Central memory CD8-positive, alpha-beta T cell (primary cell): Measurements from ENCODE around the gene TAOK2.
A peak's percentile ranks its signal among the peaks of the same experiment; 100 is the strongest.

Experiments used
- ATAC-seq: fragments of 150-1000 bp; cut with Tn5 transposase; replicated peaks from 2 replicates; pipeline ENCODE4 v1.10.0; 2022; ENCODE audit warnings: mild to moderate bottlenecking, moderate FRiP score, moderate number of reproducible peaks; ENCODE audit not compliant: poor library complexity, severe bottlenecking; ENCODE audit errors: extremely low read depth
- DNase-seq, 2 donors: peaks; one replicate each; pipeline ENCODE4 v3.0.0; 2021; ENCODE audit warnings: low spot score in 2 of 2
- H3K27ac Mint-ChIP-seq: one replicate; pipeline ENCODE4 v1.8.0; 2022; ENCODE audit warnings: low read depth, mild to moderate bottlenecking, moderate library complexity, mixed read lengths
- H3K27me3 Mint-ChIP-seq: one replicate; pipeline ENCODE4 v1.8.0; 2022; ENCODE audit warnings: mixed read lengths
- H3K36me3 Mint-ChIP-seq: one replicate; pipeline ENCODE4 v1.8.0; 2022; ENCODE audit warnings: mild to moderate bottlenecking, moderate library complexity, mixed read lengths; ENCODE audit not compliant: insufficient read depth
- H3K4me1 Mint-ChIP-seq: one replicate; pipeline ENCODE4 v1.8.0; 2022; ENCODE audit warnings: mixed read lengths
- H3K4me3 Mint-ChIP-seq: one replicate; pipeline ENCODE4 v1.8.0; 2022; ENCODE audit warnings: mild to moderate bottlenecking, moderate library complexity, mixed read lengths
- H3K9me3 Mint-ChIP-seq: one replicate; pipeline ENCODE4 v1.8.0; 2022; ENCODE audit warnings: mixed read lengths

Gene TAOK2

DNA sequence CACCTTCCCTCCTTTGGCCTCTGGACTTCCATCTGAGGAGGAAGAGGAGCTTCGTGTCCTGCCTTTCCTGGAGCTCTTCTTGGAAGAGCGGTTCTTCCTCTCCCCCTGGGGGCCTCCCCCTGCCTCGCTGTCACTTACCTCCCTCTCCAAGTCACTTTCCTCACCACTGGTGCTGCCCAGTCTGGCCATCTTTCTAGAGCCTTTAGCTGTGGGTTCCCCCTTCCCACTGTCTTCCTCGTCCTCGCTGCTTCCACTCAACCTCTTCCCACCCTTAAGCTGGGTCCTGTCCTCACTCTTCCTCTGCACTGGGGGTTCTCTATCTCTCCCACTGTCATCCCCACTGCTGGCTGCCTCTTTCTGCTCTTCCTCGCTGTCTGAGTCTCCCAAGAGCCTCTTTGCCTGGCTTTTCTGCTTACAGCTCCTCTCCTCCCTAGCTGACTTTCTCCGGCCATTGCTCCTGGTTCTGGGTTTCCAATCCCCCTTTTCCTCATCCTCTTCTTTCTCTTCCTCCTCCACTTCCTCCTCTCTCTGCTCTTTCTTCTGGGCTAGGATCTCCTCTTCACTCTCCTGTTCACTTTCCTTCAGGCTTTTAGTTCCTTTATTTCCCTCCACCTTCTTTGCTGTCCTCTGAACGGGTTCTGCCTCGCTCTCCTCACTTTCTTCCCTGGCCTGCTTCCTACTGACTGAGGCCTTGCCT, 20.4 kb downstream of the TAOK2 start:
- H3K27ac Mint-ChIP-seq = no peak overlapping the region

DNA sequence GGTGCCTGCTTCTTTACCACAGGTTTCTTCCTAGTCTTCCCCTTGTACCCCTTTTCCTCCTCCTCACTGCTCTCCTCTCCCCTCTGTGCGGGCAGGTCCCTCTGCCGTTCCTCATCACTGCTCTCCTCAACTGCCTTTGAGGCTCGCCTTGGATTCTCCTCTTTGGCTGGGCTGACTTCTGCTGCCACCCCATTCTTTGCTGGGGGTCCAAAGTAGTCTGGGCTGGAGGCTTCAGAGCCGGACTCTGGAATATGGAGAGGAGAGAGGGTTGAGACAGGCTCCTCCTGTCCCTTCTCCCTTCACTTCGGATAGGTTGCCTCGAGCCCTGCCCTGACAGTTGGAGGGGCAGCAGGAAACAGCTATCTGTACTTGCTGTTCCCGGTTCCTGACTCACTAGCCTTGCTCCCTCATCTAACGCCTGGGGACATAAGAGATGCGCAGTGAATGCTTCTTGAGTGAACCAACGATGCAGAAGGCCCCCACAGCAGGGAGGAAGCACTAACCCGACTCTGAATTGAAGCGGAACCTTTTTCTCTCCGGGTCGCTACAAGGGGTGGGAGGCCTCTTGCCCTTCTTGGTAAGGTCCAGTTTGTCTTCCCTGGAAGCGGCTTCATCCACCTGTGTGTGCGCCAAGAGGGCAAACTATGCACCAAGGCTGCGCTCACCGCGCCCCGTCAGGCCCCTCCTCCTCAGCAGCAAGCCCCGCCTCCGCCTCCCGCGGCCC, 21.1 kb downstream of the TAOK2 start:
- H3K4me1 Mint-ChIP-seq = peaks cover 40% of the 10 kb centered on the region
- no peak for ATAC-seq
- DNase-seq = no peak

More for the DNA sequence above, 20.4 kb downstream of the TAOK2 start:
- H3K27me3 Mint-ChIP-seq = no peaks in the 10 kb centered on the region
- peaks cover 33% of the 10 kb centered on the region for H3K4me1 Mint-ChIP-seq
- H3K36me3 Mint-ChIP-seq = peaks cover 32% of the 10 kb centered on the region
- ATAC-seq (no peak), DNase-seq (no peak)
- no peaks in the 10 kb centered on the region for H3K9me3 Mint-ChIP-seq
- peak overlapping the region; percentile 99 for H3K4me3 Mint-ChIP-seq

DNA sequence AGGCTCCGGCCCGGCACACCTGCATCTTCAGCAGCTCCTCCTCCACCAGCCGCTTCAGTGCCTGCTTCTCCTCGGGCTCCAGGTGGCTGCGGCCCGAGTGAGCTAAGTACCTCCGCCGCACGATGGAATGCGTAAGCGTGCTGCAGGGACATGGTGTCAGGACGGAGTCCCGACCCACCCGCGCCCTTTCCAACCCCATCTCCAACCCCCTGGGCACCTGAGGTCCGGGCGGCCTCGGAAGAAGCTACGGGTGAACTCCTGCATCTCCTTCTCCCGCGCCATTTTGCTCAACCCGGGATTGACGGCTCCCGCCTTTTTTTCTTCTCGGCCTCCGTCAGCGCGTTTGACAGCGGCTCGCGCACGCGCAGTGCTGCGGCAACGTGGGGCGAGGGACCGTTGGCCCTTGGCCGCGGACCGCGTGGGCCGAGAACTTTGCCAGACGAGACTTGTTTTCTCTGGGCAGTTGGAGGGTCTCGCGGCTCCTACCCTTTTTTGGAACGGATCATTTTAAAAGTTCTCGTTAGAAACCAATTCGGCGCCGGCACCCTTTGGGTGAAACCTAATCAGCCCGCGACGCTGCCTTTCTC, 21.7 kb downstream of the TAOK2 start, which contains the start of gene HIRIP3:
Gene HIRIP3 (minus strand): TSS at position 294 of the 587 bp plus-strand sequence. CDS start 12 bp downstream, at position 282.
- H3K4me3 Mint-ChIP-seq = peak within 1 kb of the TSS; percentile 99
- DNase-seq (peak; percentile 75 to 77), ATAC-seq (peak; percentile 69)
- H3K9me3 Mint-ChIP-seq = no peaks in the 10 kb centered on the region
- peak within 1 kb of the TSS; percentile 96 for H3K27ac Mint-ChIP-seq
- H3K36me3 Mint-ChIP-seq = peaks cover 32% of the 10 kb centered on the region
- H3K27me3 Mint-ChIP-seq = no peaks in the 10 kb centered on the region
- H3K4me1 Mint-ChIP-seq = peaks cover 40% of the 10 kb centered on the region

More for the DNA sequence above, 21.1 kb downstream of the TAOK2 start:
- Mint-ChIP-seq H3K36me3 (peaks cover 30% of the 10 kb centered on the region), H3K27me3 (no peaks in the 10 kb centered on the region), H3K4me3 (peak overlapping the region; percentile 99), H3K27ac (peak overlapping the region; percentile 96), H3K9me3 (no peaks in the 10 kb centered on the region)

DNA sequence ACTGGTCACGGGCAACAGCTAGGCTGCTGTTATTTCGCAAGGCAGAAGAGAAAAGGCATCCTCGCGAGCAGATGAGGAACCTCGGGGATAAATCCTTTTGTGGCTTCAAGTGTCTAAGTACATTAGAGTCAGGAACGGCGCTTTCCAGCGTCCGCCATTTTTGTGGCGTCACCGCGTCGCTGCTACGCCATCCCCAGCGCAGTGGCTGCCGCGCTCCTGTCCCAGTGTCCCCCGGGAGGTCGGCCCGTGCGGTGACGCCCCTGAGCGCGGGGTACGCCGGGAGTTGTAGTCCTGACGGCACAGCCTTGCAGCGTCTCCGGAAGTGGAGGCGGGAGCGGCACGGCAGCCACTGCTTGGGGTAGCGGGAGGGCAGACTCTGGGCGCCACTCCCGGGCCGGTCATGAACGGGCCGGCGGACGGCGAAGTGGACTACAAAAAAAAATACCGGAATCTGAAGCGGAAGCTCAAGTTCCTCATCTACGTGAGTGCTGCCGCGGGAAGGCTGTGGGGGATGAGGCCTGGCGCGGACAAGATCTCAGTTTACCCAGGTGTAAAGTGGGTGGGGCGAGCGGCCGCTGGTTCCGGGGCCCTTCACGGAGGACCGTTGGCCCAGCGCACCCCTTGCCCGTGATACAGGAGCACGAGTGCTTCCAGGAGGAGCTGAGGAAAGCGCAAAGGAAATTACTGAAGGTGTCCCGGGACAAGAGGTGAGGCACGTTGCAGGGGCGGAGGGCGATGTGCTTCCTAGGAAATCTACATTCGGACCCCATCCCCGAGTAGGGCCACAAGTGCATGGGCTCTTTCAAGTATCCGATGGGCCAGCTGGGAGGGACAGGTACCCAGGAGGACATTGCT, 22.5 kb downstream of the TAOK2 start, which contains the start of gene INO80E:
Gene INO80E (plus strand): TSS at position 331 of the 855 bp plus-strand sequence. CDS start 70 bp downstream, at position 401.
- H3K27ac Mint-ChIP-seq = peak within 1 kb of the TSS; percentile 96
- no peaks in the 10 kb centered on the region for H3K9me3 Mint-ChIP-seq
- peak within 1 kb of the TSS; percentile 99 for H3K4me3 Mint-ChIP-seq
- ATAC-seq (peak; percentile 99), DNase-seq (peak; percentile 97 to 98)
- peaks cover 40% of the 10 kb centered on the region for H3K4me1 Mint-ChIP-seq
- H3K36me3 Mint-ChIP-seq = peaks cover 32% of the 10 kb centered on the region
- H3K27me3 Mint-ChIP-seq = no peaks in the 10 kb centered on the region

DNA sequence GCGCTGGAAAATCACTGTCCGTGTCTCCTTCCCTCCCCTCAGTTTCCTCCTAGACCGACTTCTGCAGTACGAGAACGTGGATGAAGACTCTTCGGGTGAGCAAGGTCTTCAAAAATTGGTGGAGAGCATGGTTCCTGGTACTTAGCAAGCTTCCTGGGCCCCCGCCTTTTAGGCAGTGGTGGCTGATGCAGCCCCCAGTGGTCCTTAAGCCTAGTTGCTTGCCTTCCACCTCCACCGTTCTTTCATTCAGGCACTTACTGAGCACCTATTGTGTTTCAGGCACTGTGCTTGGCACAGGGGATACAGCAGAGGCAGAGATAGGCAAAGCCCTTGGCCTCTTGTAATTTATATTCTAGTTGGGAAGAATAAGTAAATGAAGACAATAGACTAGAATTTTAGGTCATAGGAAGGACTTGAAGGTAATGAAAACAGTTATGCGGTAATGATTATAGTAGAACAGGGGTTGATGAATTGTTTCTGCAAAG, 23.1 kb downstream of the TAOK2 start:
- Mint-ChIP-seq H3K36me3 (peaks cover 31% of the 10 kb centered on the region), H3K4me3 (peak overlapping the region; percentile 99), H3K9me3 (no peaks in the 10 kb centered on the region), H3K4me1 (peaks cover 43% of the 10 kb centered on the region), H3K27ac (peak overlapping the region; percentile 96), H3K27me3 (no peaks in the 10 kb centered on the region)
- no peak for DNase-seq
- no peak for ATAC-seq

DNA sequence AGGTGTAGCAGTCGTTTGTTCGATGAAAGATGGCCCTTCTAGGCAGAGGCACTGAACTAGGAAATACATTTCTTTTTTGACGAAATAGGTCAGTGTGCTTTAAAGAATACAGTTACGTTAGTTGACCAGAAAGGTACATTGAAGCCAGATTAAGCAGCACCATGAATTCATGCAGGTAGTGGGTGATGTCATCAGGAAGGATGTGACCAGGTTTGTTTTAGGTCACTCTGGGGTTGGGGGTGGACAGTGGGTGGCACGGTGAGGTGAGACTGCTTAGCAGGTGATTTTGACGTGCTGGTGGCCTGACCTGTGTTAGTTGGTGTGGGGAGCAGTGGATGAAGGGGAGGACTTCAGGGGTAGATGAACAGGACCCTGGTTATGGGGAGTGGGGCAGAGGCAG, 25.9 kb downstream of the TAOK2 start:
- H3K27ac Mint-ChIP-seq = no peak overlapping the region
- ATAC-seq = no peak

DNA sequence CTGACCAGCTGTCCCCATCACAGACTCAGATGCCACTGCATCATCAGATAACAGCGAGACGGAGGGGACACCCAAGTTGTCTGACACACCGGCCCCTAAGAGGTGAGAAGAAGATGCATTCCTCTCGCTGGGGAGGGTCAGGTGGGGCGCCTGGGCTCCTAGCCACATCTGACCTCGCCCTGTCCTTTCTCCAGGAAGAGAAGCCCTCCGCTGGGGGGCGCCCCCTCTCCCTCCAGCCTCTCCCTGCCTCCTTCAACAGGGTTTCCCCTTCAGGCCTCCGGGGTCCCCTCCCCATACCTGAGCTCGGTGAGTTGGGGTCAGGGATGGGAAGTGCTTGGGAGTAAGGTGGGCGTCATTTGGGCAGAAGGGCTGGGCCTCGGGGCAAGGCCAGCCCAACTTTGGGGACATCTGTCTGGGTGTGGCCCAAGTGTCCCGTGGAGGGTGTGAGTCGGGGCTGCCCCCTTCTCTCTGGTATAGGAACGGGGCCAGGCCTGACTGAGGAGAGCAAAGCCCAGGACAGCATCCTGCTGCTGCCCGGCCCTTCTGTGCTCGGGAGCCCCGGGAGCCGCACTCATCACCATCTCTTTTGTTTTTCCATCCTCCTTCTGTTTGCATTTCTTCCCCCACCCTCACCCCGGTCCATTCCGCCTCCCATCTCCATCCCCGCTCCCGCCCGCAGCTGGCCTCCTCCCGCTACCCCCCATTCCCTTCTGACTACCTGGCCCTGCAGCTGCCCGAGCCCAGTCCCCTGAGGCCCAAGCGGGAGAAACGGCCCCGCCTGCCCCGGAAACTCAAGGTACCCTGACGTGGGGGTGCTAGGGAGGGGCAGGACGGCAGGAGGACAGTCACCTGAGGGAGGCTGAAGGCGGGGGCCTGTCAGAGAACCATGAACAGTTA, 27.3 kb downstream of the TAOK2 start:
- Mint-ChIP-seq H3K27ac (no peak overlapping the region), H3K4me1 (peaks cover 31% of the 10 kb centered on the region), H3K36me3 (peaks cover 21% of the 10 kb centered on the region), H3K9me3 (no peaks in the 10 kb centered on the region), H3K27me3 (no peaks in the 10 kb centered on the region), H3K4me3 (no peak overlapping the region)
- no peak for DNase-seq
- no peak for ATAC-seq

More for the DNA sequence above, 25.9 kb downstream of the TAOK2 start:
- Mint-ChIP-seq H3K4me1 (peaks cover 43% of the 10 kb centered on the region), H3K4me3 (no peak overlapping the region), H3K27me3 (no peaks in the 10 kb centered on the region), H3K9me3 (no peaks in the 10 kb centered on the region), H3K36me3 (peaks cover 31% of the 10 kb centered on the region)
- DNase-seq = no peak

DNA sequence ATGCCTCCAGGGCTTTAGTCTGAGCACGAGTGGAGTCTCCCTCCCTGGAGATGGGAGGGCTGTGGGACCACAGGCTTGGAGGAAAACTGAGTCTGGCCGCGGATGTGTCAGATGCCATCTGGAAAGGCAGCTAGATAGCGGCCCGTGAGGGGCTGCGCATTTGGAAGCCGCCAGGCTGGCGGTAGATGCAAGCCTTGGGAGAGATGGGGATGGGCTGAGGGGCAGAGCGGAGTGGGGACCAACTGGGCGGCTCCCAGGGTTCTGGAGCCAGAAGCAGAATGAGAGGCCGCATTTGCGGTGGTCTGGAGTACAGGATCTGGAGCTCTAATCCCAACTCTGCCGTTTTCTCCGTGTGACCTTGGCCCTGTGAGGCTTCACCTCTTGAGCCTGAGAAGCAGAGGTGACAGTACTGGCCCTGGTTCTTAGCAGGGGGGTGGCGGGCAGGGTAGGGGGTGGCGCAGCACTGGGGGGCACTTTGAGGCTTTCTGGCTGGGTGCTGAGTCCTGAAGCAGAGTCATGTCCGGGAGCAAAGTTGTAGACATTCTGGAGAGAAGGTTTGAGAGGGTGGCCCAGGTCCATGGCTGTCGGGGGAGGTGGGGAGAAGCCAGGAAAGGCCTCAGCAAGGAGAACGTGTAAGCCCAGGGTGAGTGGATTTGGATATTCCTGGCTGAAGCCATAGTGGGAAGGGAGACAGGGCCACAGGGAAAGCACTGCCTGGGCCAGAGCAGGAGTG, 29.1 kb downstream of the TAOK2 start:
- peak overlapping the region; percentile 41 for H3K27ac Mint-ChIP-seq
- H3K9me3 Mint-ChIP-seq = no peaks in the 10 kb centered on the region
- DNase-seq = no peak
- H3K4me3 Mint-ChIP-seq = no peak overlapping the region
- peaks cover 20% of the 10 kb centered on the region for H3K4me1 Mint-ChIP-seq
- peaks cover 10% of the 10 kb centered on the region for H3K36me3 Mint-ChIP-seq
- ATAC-seq = no peak
- peaks cover 1% of the 10 kb centered on the region for H3K27me3 Mint-ChIP-seq

DNA sequence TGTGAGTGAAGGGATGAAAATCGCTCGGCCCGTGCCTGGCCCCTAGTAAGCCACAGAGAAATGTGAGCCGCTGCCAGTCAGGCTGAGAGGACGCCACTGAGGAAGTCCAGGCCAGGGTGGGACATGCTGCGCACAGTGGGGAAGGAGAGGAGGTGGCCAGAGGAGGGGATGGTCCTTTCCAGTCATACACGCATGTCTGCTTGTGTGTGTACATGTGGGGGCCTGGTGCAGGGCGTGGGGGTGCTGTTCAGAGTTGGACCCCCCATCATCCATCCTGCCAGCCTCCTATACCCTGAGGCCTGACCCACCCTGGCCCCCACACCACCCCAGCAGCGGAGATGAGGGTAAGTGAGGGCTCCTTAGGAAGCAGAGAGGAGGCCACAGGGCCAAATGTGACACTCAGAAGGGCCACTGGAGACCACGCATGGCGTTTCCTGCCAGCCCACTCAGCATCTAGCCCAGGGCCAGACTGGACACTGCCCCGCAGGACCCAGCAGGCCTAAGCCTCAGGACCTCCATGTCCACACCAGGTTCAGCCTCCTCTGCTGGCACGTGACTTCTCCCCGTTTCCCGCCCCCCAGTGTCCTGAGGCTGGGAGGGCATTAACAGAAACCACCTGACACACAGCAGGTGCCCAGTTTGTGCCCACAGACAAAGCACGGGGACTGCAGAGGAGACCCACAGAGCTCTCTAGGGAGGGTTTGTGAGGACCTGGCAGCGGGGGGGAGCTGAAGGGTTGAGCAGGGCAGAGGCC, 30.2 kb downstream of the TAOK2 start:
- no peak overlapping the region for H3K4me3 Mint-ChIP-seq
- H3K27me3 Mint-ChIP-seq = peaks cover 11% of the 10 kb centered on the region
- peaks cover 20% of the 10 kb centered on the region for H3K4me1 Mint-ChIP-seq
- ATAC-seq (no peak), DNase-seq (no peak)
- no peaks in the 10 kb centered on the region for H3K9me3 Mint-ChIP-seq
- H3K27ac Mint-ChIP-seq = no peak overlapping the region
- peaks cover 8% of the 10 kb centered on the region for H3K36me3 Mint-ChIP-seq

DNA sequence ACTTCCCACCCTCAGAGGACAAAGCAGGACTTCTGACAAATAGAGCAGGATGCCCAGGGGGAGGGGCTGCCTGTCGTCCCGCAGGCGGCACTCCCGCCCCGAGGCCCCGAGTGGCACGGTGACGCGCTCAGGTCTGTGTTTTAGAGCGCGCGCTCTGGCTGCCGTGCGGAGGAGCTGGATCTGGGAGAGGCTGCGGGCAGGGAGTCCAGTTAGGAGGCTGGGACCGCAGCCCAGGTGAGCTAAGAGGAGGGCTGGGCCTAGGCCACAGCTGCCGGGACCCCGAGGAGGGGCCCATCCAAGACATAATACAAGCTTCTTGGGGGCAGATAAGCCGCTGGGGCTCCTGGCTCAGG, 30.7 kb downstream of the TAOK2 start:
- H3K4me1 Mint-ChIP-seq = peaks cover 15% of the 10 kb centered on the region
- ATAC-seq (no peak), DNase-seq (no peak)
- H3K4me3 Mint-ChIP-seq = no peak overlapping the region
- no peak overlapping the region for H3K27ac Mint-ChIP-seq
- H3K36me3 Mint-ChIP-seq = peaks cover 8% of the 10 kb centered on the region
- peaks cover 17% of the 10 kb centered on the region for H3K27me3 Mint-ChIP-seq
- H3K9me3 Mint-ChIP-seq = no peaks in the 10 kb centered on the region
